Heart right ventricle (tissue), 16 donors: ENCODE measurements around the gene IMPA2. TPM values are rescaled to one million over a fixed set of nuclear protein-coding genes. Genes with fewer than 3 reads are reported as not detected.

ENCODE experiments used
- ATAC-seq, 8 donors: fragments of 200-7000 bp; cut with Tn5 transposase; one replicate each; pipeline ENCODE4 v1.9.1; 2020; ENCODE audit warnings: mild to moderate bottlenecking in 8 of 8, moderate library complexity in 8 of 8, moderate number of reproducible peaks in 1 of 8
- DNase-seq, 2 donors: peaks; one replicate each; pipeline ENCODE4 v3.0.0-alpha.2; 2020
- H3K27ac ChIP-seq, 10 donors: fragments of 200-600 bp; sonication (generic) in 2 of 10; one replicate each; pipeline versions ENCODE4 v1.5.0 to v1.8.0; 2020 to 2022; ENCODE audit warnings: mild to moderate bottlenecking in 3 of 10
- H3K27me3 ChIP-seq, 7 donors: fragments of 200-600 bp; one replicate each; pipeline ENCODE4 v1.8.0; 2021 to 2022; ENCODE audit warnings: mild to moderate bottlenecking in 2 of 7
- H3K36me3 ChIP-seq, 9 donors: fragments of 200-600 bp; sonication (generic) in 1 of 9; one replicate each; pipeline versions ENCODE4 v1.5.0 to v1.8.0; 2020 to 2022; ENCODE audit warnings: mild to moderate bottlenecking in 2 of 9
- H3K4me1 ChIP-seq, 9 donors: fragments of 200-600 bp; sonication (generic) in 1 of 9; one replicate each; pipeline versions ENCODE4 v1.5.0 to v1.8.0; 2020 to 2022; ENCODE audit warnings: mild to moderate bottlenecking in 4 of 9
- H3K4me3 ChIP-seq, 10 donors: fragments of 200-600 bp; sonication (generic) in 2 of 10; one replicate each; pipeline versions ENCODE4 v1.5.0 to v1.8.0; 2020 to 2022; ENCODE audit warnings: mild to moderate bottlenecking in 7 of 10, moderate library complexity in 2 of 10
- H3K9me3 ChIP-seq, 11 donors: fragments of 200-600 bp in 10 of 11; sonication (generic) in 2 of 11; one replicate each; pipeline versions ENCODE4 v1.5.0 to v1.8.0; 2013 to 2022; ENCODE audit warnings: mild to moderate bottlenecking in 2 of 11, control low read depth in 1 of 11, moderate library complexity in 1 of 11
- WGBS, 2 donors: extraction: QIAGEN DNeasy Blood & Tissue Kit; methylation state at CpG; one replicate each; pipeline ENCODE4 v1.1.7; 2013; ENCODE audit warnings: inconsistent platforms in 1 of 2; 5-methylcytosine and 5-hydroxymethylcytosine counted together
- intact Hi-C, 10 donors: fragments of 100-400 bp; cut with DNase I; formaldehyde crosslinking; loops; one replicate each; pipeline versions ENCODE4 v1.11.1 to v1.14.2; 2022
- polyA plus RNA-seq, 2 donors: library from polyadenylated mRNA; stranded (reverse); fragments of 200-250 nt; gene quantifications; one replicate each; pipeline ENCODE4 v1.2.3, GENCODE V29; 2013
- total RNA-seq, 10 donors: library from RNA; stranded (reverse); fragmentation: NEBNext Ultra II Directional in 3 of 10; extraction: Animal tissue kit (Norgen Biotek cat#: 25700) in 3 of 10; gene quantifications; one replicate each; pipeline versions ENCODE4 v1.2.1 to v1.2.4, GENCODE V29; 2021 to 2023
- TF ChIP-seq, protein P1 (sequence below), 9 donors: fragments of 200-600 bp; sonication (generic) in 2 of 9; IDR thresholded peaks; one replicate each; pipeline versions ENCODE4 v1.5.0 to v1.8.0; 2021 to 2022; ENCODE audit warnings: antibody characterized with exemption in 9 of 9, mild to moderate bottlenecking in 5 of 9, moderate library complexity in 1 of 9
- donor health status: Arrhythmogenic right ventricular cardiomyopathy.
- donor health status: ischemic (EF 13 %, LVEDD 7.1; RV severe dilation, severe dysfunction).
- donor health status: healthy with polysubstance abuse.
- donor health status: DM: no; HTN: yes; CAD: no.
- donor health status: DM: no; HTN: no; CAD: no.
- donor health status: ischemic (EF 25% LVEDD 6.9; RV normal size, moderate dysfunction).
- donor health status: ischemic (EF 25% LVEDD 5.7; RV mildly dilated, moderate dysfunction).
- donor health status: healthy.
- donor health status: DM: yes; HTN: yes; CAD: no.
- donor health status: Ischemic cardiomyopathy.
- donor health status: ischemic (EF 35%, LVEDD 5.7; RV mildly dilated, moderate dysfunction).
- donor health status: nonischemic (EF 11% LVEDD 7.7; RV severe dilation, severe dysfunction).
- donor health status: DM: yes; HTN: yes; CAD: no.
- donor health status: PGD.
- donor health status: ischemic (EF 29% LVEDD 5.4; RV normal size, mild dysfunction).
- donor health status: nonischemic (EF 23%, LVEDD 6.1; RV moderate dilation, normal function).

Gene IMPA2
- total and polyA plus RNA-seq, 12 donors = 17.6 to 79.6 (median 32.2) TPM

DNA sequence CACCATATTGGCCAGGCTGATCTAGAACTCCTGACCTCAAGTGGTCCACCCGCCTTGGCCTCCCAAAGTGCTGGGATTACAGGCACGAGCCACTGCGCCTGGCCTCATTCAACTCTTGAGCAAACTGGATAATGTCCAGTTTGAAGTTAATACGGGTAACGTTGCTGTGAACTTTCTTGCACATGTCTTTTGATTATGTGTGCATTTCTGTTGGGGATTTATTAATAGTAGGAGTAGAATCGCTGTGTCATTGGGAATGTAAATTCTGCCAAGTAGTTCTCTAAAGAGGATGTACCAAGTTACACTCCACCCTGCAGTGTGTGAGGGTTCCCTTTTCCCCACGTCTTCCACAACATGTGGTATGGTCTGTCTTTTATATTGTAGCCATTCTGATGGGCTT, 6.2 kb downstream of the IMPA2 start:
- peak; percentile 59 to 85 (median 78) for ATAC-seq
- peaks cover 0 to 63% (median 52%) of the 10 kb centered on the region in 9 donors for H3K4me1 ChIP-seq
- DNase-seq = no peak
- intact Hi-C loops = loop anchor here in 3 of 10 donors (10.0 kb wide), 2 partner anchors 47 to 133 kb away; partner anchors contain the start of gene CHMP1B (in 1 of the 3)
- 41 to 48% methylated on average over 7 of the region's 7 CpGs for WGBS, 2 donors
- TF ChIP-seq, protein P1, sequence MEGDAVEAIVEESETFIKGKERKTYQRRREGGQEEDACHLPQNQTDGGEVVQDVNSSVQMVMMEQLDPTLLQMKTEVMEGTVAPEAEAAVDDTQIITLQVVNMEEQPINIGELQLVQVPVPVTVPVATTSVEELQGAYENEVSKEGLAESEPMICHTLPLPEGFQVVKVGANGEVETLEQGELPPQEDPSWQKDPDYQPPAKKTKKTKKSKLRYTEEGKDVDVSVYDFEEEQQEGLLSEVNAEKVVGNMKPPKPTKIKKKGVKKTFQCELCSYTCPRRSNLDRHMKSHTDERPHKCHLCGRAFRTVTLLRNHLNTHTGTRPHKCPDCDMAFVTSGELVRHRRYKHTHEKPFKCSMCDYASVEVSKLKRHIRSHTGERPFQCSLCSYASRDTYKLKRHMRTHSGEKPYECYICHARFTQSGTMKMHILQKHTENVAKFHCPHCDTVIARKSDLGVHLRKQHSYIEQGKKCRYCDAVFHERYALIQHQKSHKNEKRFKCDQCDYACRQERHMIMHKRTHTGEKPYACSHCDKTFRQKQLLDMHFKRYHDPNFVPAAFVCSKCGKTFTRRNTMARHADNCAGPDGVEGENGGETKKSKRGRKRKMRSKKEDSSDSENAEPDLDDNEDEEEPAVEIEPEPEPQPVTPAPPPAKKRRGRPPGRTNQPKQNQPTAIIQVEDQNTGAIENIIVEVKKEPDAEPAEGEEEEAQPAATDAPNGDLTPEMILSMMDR (IDR thresholded peaks at IDR 0.05) = no peak
- no peaks in the 10 kb centered on the region for H3K27me3 ChIP-seq
- H3K9me3 ChIP-seq = no peaks in the 10 kb centered on the region
- H3K27ac ChIP-seq = peak overlapping the region in 9 of 10 donors; percentile 36 to 72 (median 66)
- H3K36me3 ChIP-seq = no peaks in the 10 kb centered on the region
- no peak overlapping the region for H3K4me3 ChIP-seq

DNA sequence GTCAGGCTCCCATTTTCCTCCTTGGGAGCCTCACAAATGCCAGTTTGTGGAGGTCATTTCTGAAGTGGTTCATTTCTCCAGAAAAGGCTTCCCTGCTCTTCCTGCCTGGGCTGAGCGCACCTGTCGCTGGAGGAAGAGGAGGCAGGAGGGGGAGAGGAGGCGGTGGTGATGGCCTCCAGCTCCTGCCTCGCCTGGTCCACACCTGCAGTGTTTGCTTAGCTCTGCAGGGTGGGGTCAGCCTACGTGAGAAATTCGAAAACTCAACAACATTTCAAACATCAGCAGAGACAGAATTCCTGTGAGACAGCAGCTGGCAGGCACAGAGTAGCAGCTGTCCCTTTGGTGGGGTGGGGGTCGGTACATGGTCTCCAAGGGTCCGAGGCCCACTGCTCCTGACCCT, 7.9 kb downstream of the IMPA2 start:
- intact Hi-C loops = loop anchor here in 3 of 10 donors (10.0 kb wide), 2 partner anchors 46 to 134 kb away; partner anchors contain the start of gene CHMP1B (in 1 of the 3)
- 72 to 84% methylated on average over 8 of the region's 8 CpGs for WGBS, 2 donors
- Histone ChIP-seq H3K27me3 (no peaks in the 10 kb centered on the region), H3K36me3 (no peaks in the 10 kb centered on the region), H3K9me3 (no peaks in the 10 kb centered on the region), H3K4me3 (no peak overlapping the region), H3K4me1 (peaks cover 0 to 52% (median 36%) of the 10 kb centered on the region in 9 donors), H3K27ac (peak overlapping the region in 4 of 10 donors; percentile 18 to 62 (median 36))
- DNase-seq (no peak), ATAC-seq (no peak)
- TF ChIP-seq, protein P1 (IDR thresholded peaks at IDR 0.05) = no peak

DNA sequence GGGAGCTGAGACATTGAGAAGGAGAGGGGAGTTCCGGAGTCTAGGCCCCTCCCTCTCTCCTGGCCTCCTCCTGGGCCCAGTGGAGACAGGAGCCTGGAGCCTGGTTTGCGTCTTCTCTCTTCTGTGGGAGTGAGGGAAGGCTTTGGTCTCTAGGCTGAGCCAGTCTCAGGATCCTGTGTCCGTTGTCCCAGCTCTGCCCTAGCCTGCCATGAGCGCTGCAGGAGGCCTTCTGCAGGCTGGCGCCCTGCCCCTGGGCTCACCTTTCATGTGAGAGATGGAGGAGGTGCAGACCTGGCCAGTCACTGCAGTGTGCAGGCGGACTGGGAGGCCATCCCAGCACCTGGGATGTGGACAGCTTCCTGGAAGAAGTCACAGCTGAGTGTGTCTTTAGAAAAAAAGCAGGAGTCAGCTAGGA, 8.7 kb downstream of the IMPA2 start:
- H3K4me3 ChIP-seq = no peak overlapping the region
- no peaks in the 10 kb centered on the region for H3K27me3 ChIP-seq
- intact Hi-C loops = loop anchor here in 3 of 10 donors (10.0 kb wide), 4 partner anchors 45 to 255 kb away; partner anchors contain the start of gene CHMP1B (in 1 of the 3)
- H3K9me3 ChIP-seq = no peaks in the 10 kb centered on the region
- TF ChIP-seq, protein P1 (IDR thresholded peaks at IDR 0.05) = no peak
- H3K36me3 ChIP-seq = no peaks in the 10 kb centered on the region
- peaks cover 0 to 56% (median 43%) of the 10 kb centered on the region in 9 donors for H3K4me1 ChIP-seq
- H3K27ac ChIP-seq = peak overlapping the region in 4 of 10 donors; percentile 14 to 28 (median 20)
- ATAC-seq (no peak), DNase-seq (no peak)
- WGBS, 2 donors = 74 to 75% methylated on average over 6 of the region's 6 CpGs

DNA sequence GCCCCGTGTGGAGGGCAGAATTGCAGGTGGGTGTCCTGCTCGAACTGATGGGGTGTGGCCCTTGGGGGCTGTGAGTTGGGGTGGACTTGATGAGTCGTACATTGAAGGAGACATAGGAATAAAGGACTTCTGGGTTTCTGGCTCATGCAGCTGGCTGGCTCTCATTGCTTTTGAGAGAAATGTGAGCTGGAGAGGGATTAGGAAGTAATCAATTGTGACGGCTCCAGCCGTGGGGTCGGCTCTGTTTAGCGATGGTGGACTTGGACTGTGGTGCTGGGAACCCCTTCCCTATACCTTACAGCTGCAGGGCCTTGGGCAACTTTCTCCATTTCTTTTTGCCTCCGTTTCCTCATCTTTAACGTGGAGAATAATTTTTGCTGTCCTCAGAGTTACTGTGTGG, 9.2 kb downstream of the IMPA2 start:
- Histone ChIP-seq H3K27ac (peak overlapping the region in 1 of 10 donors; percentile 14), H3K4me1 (peaks cover 0 to 56% (median 48%) of the 10 kb centered on the region in 9 donors), H3K27me3 (no peaks in the 10 kb centered on the region), H3K4me3 (no peak overlapping the region), H3K36me3 (no peaks in the 10 kb centered on the region), H3K9me3 (no peaks in the 10 kb centered on the region)
- 74 to 76% methylated on average over 9 of the region's 9 CpGs for WGBS, 2 donors
- DNase-seq (no peak), ATAC-seq (no peak)
- TF ChIP-seq, protein P1 (IDR thresholded peaks at IDR 0.05) = no peak
- intact Hi-C loops = loop anchor here in 2 of 10 donors (10.0 kb wide), 2 partner anchors 146 to 256 kb away; no protein-coding TSS in a partner anchor
